Tibial nerve (tissue), 3 donors: ENCODE data around the gene SMPD2.

Experiments
- EP300 ChIP-seq, 2 donors: sonication (generic); formaldehyde crosslinking; IDR thresholded peaks; one replicate each; pipeline ENCODE4 v1.6.1; 2017; ENCODE audit warnings: antibody characterized with exemption in 2 of 2, mild to moderate bottlenecking in 1 of 2
- POLR2A ChIP-seq, 2 donors: fragments of 450-650 bp; IDR thresholded peaks; one replicate each; pipeline ENCODE4 v1.6.1; 2017; ENCODE audit warnings: antibody characterized with exemption in 2 of 2, mild to moderate bottlenecking in 2 of 2, moderate library complexity in 2 of 2

- TF ChIP-seq POLR2A (IDR thresholded peaks at IDR 0.05) (no peak), EP300 (IDR thresholded peaks at IDR 0.05) (no peak)
Measured at GRCh38 chr6:109460161-109460829, 19.8 kb downstream of the SMPD2 start.
